GM18507 (cell line): Measurements from ENCODE around the gene MSH4.
"Not testable (repeated sequence)": the region's sequence is repeated elsewhere in the genome, so short reads cannot be mapped to it uniquely, and the experiment has no call there.

Experiments
- DNase-seq: peaks from one replicate; pipeline ENCODE4 v3.0.0; 2011; ENCODE audit warnings: low read depth; ENCODE audit not compliant: insufficient read length; ENCODE audit errors: extremely low spot score
- FAIRE-seq: peaks from 2 replicates; lab custom pipeline; 2011; peaks lifted over from hg19 to GRCh38; lab: Jason Lieb, UNC

Gene MSH4

DNA sequence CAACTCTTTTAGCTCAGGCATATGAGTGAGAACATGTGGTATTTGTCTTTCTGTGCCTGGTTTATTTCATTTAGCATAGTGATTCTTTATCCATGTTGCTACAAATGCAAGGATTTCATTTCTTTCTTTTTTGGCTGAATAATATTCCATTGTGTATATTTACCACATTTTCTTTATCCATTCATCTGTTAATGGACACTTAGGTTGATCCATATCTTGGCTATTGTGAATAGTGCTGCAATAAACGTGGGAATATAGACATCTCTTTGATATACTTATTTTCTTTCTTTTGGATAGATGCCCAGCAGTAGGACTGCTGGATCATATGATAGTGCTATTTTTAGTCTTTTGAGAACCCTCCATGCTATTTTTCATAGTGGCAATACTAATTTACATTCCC lies 104.7 kb downstream of the MSH4 start:
- FAIRE-seq (no peak), DNase-seq (no peak)

DNA sequence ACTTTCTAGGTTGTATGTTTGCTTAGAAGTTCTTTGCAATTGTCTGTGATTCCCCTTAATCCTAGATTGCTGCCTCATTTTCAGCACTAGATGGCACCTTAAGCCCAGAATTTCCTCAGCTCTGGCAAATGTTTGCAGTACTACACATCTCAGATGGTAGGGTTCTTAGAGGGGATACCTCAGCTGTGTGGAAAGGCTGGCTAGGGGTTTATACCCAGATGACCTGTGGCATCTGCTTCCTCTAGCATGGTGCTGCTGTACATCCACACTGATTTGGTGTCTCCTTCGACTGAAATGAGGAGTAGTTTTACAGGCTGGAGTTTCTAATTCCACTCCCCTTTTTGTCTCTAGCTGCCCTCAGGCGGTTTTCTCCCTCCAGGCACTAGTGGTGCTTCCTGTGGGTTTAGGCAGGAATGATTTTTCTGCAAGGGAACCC lies 112.1 kb downstream of the MSH4 start:
- DNase-seq = no peak
- FAIRE-seq = peak; percentile 5

DNA sequence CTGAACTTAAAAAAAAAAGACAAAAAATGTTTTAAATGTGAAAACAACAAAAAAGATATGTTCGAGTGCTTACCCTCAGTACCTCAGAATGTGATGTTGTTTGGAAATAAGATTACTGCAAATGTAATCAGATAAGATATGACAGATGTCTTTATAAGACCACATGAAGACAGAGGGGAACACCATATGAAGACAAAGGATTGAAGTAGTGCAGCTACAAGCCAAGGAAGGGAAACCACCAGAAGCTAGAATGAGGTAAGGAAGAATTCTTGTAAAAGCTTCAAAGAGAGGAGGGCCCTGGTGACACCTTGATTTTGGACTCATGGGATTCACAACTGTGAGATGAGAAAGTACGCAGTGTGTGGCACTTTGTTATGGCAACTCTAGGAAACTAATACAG lies 120.2 kb downstream of the MSH4 start:
- DNase-seq = no peak
- FAIRE-seq = no peak

GRCh38 chr1:75922698-75923097 lies 126.0 kb downstream of the MSH4 start:
- DNase-seq (no peak), FAIRE-seq (no peak)

- DNase-seq = no peak
- no peak for FAIRE-seq
Measured at GRCh38 chr1:75932304-75932703, 135.6 kb downstream of the MSH4 start, which contains the start of gene ASB17. ASB17 (minus strand) TSS chr1:75932404; CDS start chr1:75932291, 113 bp downstream.

DNA sequence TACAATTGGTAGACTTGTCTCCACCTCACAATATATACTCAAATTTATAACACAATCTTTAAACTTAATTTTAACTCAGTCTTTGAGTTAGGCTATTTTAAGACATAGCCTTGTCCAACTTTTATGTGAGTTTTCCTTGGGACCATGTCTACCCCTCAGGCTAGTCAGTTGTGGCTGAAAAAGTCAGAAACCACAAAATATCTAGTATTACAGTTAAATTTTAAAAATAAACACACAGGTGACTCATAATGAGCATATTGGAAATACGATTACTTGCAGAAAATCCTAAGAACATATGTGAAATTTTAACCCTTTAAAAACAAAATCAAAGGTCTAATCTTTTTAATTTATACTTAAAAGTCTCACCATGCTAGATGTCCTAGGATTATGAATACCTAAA lies 140.4 kb downstream of the MSH4 start:
- FAIRE-seq = no peak

DNA sequence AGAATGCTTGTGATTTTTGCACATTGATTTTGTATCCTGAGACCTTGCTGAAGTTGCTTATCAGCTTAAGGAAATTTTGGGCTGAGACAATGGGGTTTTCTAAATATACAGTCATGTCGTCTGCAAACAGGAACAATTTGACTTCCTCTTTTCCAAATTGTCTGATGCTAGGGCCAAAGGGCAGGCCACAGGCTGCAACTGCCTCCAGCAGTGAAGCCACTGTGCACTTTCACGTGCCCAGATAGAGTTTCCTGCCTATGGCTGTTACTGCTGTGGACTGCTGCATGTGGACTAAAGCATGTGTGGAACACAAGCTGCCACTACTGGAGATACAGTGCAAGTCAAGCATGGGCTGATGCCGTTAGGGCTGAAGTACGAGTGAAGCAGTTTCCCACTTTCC lies 146.4 kb downstream of the MSH4 start:
- not testable (repeated sequence) for FAIRE-seq, DNase-seq

More for the DNA sequence above, 140.4 kb downstream of the MSH4 start:
- no peak for DNase-seq

DNA sequence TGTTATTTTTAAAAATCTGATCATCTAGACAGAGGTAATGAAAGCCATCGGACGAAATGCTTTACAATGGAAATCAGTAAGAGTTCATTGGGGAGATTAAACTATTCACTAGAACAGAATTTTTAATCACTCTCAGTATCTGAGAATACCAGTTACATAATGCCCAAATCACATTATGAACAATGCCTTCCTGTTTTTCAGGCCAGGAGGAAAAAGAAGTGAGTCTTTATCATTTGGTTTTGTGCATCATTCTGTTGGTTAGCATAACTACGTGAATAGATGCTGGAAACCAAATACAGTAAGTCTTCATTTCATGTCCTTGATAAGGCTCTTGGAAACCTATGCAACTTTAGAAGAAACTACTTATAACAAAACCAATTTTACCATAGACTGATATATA lies 153.5 kb downstream of the MSH4 start:
- DNase-seq (no peak), FAIRE-seq (no peak)

DNA sequence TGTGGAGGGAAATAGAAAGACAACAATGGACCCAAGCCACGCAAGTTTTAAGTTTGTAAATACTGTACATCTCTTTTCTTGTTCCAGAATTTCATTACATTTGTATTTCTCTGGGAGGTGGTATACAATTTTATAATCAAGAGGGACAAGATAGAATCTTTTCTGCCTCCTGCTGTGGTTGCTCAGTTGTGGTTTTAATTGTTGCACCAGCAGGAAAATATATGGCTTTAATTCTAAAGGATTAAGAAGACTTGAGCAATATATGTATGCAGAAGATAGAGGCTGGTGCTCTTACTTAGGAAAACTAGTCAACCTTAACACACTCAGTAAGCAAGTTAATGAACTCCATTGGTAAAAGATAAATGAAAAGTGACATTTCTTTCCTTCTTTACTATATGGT lies 155.3 kb downstream of the MSH4 start:
- no peak for FAIRE-seq
- no peak for DNase-seq

GRCh38 chr1:75953461-75953860 lies 156.8 kb downstream of the MSH4 start:
- FAIRE-seq = no peak
- no peak for DNase-seq

GRCh38 chr1:75954586-75954985 lies 157.9 kb downstream of the MSH4 start:
- FAIRE-seq (no peak), DNase-seq (no peak)
